ENCODE data around the gene GLG1.

The GLG1 gene

DNA sequence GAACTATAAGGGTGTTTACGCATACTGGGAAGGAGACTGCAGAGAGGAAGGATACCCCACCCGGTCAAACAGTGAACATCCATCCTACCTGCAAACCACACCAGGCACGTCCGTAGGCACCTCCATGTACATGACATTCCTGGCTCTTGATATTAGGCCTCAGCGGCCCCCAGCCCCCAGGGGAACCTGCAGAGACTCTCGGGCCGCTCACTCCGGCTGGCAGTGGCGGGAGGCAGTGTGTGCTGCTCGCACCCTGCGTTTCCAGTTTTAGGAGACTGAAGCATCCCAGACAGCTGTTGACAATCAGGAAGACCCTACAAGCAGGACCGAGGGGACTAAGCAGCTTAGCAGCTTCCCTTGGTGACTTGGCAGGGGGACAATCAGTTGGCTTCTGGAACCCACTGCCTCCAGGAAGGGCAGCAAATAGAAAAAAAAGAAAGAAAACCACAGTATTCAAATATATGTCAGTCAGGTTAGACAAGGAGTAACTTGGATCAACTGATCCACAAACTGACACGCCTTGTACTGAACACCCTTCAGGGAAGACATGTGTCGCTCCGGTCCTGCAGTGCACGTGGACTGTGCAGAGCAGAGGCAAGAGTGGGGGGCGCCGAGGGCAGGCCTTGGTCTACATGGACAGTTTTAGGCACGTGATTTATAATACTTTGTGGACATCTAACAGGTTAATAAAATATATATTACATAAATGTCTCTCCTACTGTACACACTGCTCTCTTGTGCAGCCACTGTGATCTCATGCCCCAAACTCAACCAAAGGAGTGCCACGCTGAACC lies 155.8 kb downstream of the GLG1 start (continued):
- TF ChIP-seq, protein P1, sequence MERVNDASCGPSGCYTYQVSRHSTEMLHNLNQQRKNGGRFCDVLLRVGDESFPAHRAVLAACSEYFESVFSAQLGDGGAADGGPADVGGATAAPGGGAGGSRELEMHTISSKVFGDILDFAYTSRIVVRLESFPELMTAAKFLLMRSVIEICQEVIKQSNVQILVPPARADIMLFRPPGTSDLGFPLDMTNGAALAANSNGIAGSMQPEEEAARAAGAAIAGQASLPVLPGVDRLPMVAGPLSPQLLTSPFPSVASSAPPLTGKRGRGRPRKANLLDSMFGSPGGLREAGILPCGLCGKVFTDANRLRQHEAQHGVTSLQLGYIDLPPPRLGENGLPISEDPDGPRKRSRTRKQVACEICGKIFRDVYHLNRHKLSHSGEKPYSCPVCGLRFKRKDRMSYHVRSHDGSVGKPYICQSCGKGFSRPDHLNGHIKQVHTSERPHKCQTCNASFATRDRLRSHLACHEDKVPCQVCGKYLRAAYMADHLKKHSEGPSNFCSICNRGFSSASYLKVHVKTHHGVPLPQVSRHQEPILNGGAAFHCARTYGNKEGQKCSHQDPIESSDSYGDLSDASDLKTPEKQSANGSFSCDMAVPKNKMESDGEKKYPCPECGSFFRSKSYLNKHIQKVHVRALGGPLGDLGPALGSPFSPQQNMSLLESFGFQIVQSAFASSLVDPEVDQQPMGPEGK (CRISPR knock-in tag; IDR thresholded peaks at IDR 0.05; ENCODE audit: borderline replicate concordance), result no peak
- TF ChIP-seq SNAI2 (CRISPR knock-in tag; IDR thresholded peaks at IDR 0.05), result no peak
- no peak for TF ChIP-seq RARB (CRISPR knock-in tag; IDR thresholded peaks at IDR 0.05)
- TF ChIP-seq ISL1 (CRISPR knock-in tag; IDR thresholded peaks at IDR 0.05), result no peak

DNA sequence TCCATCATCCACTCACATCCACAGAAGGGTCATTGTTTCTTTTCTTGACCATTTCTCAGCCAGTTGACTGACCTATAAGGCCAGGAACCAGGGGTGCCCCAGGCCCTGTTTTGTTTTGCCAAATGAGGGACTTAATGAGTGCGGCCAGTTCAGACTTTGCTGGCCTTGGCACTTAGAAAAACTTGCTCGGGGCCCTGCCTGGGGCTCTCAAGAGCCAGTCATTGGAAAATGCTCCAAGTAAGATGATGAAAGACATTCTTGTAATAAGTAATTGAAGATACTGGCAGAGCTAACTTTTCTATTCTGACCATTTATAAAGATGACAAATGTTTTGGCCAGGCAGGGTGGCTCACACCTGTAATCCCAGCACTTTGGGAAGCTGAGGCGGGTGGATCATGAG lies 156.7 kb downstream of the GLG1 start:
- ATAC-seq, result no peak
- TF ChIP-seq ZFP30 (CRISPR knock-in tag; IDR thresholded peaks at IDR 0.05) (no peak), ZNF8 (CRISPR knock-in tag; IDR thresholded peaks at IDR 0.05) (no peak), ESRRG (CRISPR knock-in tag; IDR thresholded peaks at IDR 0.05) (no peak), ZC3H10 (CRISPR knock-in tag; IDR thresholded peaks at IDR 0.05) (no peak), ZFP3 (CRISPR knock-in tag; IDR thresholded peaks at IDR 0.05) (no peak), OSR1 (CRISPR knock-in tag; IDR thresholded peaks at IDR 0.05) (no peak), ZNF565 (CRISPR knock-in tag; conservative IDR thresholded peaks at IDR 0.05; ENCODE audit: low read depth) (no peak), TCF4 (CRISPR knock-in tag; IDR thresholded peaks at IDR 0.05; ENCODE audit: borderline replicate concordance) (no peak), TOX (CRISPR knock-in tag; IDR thresholded peaks at IDR 0.05; ENCODE audit: borderline replicate concordance) (no peak), ARNTL (CRISPR knock-in tag; IDR thresholded peaks at IDR 0.05; ENCODE audit: borderline replicate concordance, low read depth) (no peak), GLIS3 (CRISPR knock-in tag; IDR thresholded peaks at IDR 0.05) (no peak)
- TF ChIP-seq, protein P2, sequence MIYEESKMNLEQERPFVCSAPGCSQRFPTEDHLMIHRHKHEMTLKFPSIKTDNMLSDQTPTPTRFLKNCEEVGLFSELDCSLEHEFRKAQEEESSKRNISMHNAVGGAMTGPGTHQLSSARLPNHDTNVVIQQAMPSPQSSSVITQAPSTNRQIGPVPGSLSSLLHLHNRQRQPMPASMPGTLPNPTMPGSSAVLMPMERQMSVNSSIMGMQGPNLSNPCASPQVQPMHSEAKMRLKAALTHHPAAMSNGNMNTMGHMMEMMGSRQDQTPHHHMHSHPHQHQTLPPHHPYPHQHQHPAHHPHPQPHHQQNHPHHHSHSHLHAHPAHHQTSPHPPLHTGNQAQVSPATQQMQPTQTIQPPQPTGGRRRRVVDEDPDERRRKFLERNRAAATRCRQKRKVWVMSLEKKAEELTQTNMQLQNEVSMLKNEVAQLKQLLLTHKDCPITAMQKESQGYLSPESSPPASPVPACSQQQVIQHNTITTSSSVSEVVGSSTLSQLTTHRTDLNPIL (CRISPR knock-in tag; IDR thresholded peaks at IDR 0.05; ENCODE audit: low read depth), result no peak

DNA sequence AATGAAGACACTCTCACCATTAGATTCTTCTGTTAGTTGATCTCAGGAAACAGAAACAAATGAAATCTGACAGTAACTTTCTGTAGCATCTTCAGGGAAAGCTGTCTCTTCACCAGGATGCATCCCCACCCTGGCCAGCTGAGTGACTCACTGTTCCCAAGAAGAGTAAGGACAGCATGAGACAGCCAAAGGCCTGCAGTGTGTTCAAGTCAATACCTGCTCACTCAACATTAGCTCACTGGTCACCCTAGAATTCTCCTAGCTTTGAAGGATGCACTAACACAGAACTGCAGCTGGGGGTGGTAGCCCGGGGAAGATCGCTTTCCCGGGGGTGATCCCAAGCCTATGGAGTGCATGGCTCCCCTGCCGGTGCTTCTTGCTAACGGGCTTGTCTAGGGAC lies 157.4 kb downstream of the GLG1 start:
- ATAC-seq, result peak; percentile 84

DNA sequence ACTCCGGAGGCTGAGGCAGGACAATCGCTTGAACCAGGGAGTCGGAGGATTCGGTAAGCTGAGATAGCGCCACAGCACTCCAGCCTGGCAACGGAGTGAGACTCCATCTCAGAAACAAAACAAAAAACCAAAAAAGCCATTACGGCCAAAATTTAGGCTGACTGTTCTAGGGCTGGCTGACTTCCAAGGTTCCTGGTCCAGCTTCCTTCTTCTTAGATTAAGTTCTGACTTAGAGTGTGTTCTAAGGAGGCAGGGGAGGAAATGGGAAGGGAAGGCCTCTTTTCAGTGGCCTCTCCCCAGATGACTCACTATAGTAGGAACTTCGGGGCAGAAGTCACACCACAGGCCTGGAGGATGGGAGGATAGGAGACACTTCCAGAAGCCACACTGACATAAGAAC lies 157.9 kb downstream of the GLG1 start:
- ATAC-seq, result peak; percentile 93
- TF ChIP-seq TCF4 (CRISPR knock-in tag; IDR thresholded peaks at IDR 0.05; ENCODE audit: borderline replicate concordance) (no peak), ISL1 (CRISPR knock-in tag; IDR thresholded peaks at IDR 0.05) (no peak), PPARA (CRISPR knock-in tag; IDR thresholded peaks at IDR 0.05; ENCODE audit: borderline replicate concordance) (no peak), TOX (CRISPR knock-in tag; IDR thresholded peaks at IDR 0.05; ENCODE audit: borderline replicate concordance) (no peak), RARB (CRISPR knock-in tag; IDR thresholded peaks at IDR 0.05) (no peak), SNAI2 (CRISPR knock-in tag; IDR thresholded peaks at IDR 0.05) (no peak), CSDC2 (CRISPR knock-in tag; IDR thresholded peaks at IDR 0.05) (no peak), OSR1 (CRISPR knock-in tag; IDR thresholded peaks at IDR 0.05) (no peak), ZNF8 (CRISPR knock-in tag; IDR thresholded peaks at IDR 0.05) (no peak), GLIS3 (CRISPR knock-in tag; IDR thresholded peaks at IDR 0.05) (no peak), ESRRG (CRISPR knock-in tag; IDR thresholded peaks at IDR 0.05) (no peak), ZNF565 (CRISPR knock-in tag; conservative IDR thresholded peaks at IDR 0.05; ENCODE audit: low read depth) (no peak)
- TF ChIP-seq, protein P1 (CRISPR knock-in tag; IDR thresholded peaks at IDR 0.05; ENCODE audit: borderline replicate concordance), result no peak
- TF ChIP-seq, protein P2 (CRISPR knock-in tag; IDR thresholded peaks at IDR 0.05; ENCODE audit: low read depth), result no peak
- TF ChIP-seq, protein P3, sequence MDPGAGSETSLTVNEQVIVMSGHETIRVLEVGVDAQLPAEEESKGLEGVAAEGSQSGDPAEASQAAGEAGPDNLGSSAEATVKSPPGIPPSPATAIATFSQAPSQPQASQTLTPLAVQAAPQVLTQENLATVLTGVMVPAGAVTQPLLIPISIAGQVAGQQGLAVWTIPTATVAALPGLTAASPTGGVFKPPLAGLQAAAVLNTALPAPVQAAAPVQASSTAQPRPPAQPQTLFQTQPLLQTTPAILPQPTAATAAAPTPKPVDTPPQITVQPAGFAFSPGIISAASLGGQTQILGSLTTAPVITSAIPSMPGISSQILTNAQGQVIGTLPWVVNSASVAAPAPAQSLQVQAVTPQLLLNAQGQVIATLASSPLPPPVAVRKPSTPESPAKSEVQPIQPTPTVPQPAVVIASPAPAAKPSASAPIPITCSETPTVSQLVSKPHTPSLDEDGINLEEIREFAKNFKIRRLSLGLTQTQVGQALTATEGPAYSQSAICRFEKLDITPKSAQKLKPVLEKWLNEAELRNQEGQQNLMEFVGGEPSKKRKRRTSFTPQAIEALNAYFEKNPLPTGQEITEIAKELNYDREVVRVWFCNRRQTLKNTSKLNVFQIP (CRISPR knock-in tag; IDR thresholded peaks at IDR 0.05; ENCODE audit: borderline replicate concordance, low read depth), result no peak

More for the DNA sequence above, 157.4 kb downstream of the GLG1 start:
- TF ChIP-seq RARB (CRISPR knock-in tag; IDR thresholded peaks at IDR 0.05) (no peak), PPARA (CRISPR knock-in tag; IDR thresholded peaks at IDR 0.05; ENCODE audit: borderline replicate concordance) (no peak), ZFP30 (CRISPR knock-in tag; IDR thresholded peaks at IDR 0.05) (no peak), ZNF70 (CRISPR knock-in tag; IDR thresholded peaks at IDR 0.05) (no peak), ESRRG (CRISPR knock-in tag; IDR thresholded peaks at IDR 0.05) (no peak), ZFP3 (CRISPR knock-in tag; IDR thresholded peaks at IDR 0.05) (no peak), ZNF565 (CRISPR knock-in tag; conservative IDR thresholded peaks at IDR 0.05; ENCODE audit: low read depth) (no peak)
- TF ChIP-seq, protein P3 (CRISPR knock-in tag; IDR thresholded peaks at IDR 0.05; ENCODE audit: borderline replicate concordance, low read depth), result no peak

All from SK-N-SH treated with all-trans-retinoic acid at 6 μM for 48 hours (cell line).